HL-60 (cell line): ENCODE results near the gene STAT5B.

Source experiments
- GABPA ChIP-seq: IDR thresholded peaks from 2 replicates; pipeline ENCODE4 v1.6.1; 2012; ENCODE audit warnings: low read depth
- POLR2AphosphoS5 ChIP-seq: IDR thresholded peaks from 2 replicates; pipeline ENCODE4 v1.6.1; 2012; ENCODE audit warnings: low read depth
- TF ChIP-seq, protein P1 (sequence below): IDR thresholded peaks from one replicate; pipeline ENCODE4 v1.5.1; 2011; ENCODE audit warnings: low read length, control low read depth, inconsistent platforms; ENCODE audit not compliant: insufficient read depth
- TF ChIP-seq, protein P2 (sequence below): IDR thresholded peaks from 2 replicates; pipeline ENCODE4 v1.6.1; 2012; ENCODE audit warnings: low read depth; ENCODE audit not compliant: insufficient replicate concordance

DNA sequence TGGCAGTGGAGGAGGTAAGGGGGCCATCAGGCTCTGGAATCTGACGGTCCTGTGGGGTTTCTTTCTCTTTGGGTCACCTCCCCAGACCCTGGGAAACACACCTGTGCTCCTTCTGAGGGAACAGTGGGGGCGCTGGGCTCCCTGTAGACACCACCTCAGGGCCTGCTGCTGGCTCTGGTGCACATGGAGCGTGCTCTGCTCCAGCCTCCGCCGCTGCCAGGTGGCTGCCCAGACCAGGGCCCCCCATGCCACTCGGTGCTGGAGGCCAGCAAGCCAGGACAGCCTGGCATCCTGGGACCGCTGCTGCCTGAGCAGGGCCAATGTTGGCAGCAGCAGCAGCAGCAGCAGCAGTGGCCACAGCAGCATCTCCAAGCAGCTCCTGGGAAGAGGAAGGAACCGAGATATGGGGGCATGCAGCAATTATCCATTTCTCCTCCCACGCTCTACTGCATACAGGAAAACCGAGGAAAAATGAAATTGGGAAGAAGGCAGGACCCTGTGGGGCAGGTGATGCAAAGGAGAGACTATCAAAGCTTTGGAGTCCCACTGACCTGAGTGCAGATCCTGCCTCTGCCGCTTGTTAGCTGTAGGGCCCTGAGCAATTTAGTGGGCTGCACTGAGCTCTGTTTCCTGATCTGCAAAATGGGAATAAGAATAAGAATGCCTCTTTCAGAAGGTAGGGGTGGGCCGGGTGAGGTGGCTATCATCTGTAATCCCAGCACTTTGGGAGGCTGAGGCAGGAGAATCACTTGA, 82.8 kb downstream of the STAT5B start:
- TF ChIP-seq, protein P1, sequence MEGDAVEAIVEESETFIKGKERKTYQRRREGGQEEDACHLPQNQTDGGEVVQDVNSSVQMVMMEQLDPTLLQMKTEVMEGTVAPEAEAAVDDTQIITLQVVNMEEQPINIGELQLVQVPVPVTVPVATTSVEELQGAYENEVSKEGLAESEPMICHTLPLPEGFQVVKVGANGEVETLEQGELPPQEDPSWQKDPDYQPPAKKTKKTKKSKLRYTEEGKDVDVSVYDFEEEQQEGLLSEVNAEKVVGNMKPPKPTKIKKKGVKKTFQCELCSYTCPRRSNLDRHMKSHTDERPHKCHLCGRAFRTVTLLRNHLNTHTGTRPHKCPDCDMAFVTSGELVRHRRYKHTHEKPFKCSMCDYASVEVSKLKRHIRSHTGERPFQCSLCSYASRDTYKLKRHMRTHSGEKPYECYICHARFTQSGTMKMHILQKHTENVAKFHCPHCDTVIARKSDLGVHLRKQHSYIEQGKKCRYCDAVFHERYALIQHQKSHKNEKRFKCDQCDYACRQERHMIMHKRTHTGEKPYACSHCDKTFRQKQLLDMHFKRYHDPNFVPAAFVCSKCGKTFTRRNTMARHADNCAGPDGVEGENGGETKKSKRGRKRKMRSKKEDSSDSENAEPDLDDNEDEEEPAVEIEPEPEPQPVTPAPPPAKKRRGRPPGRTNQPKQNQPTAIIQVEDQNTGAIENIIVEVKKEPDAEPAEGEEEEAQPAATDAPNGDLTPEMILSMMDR, result no peak
- no peak for TF ChIP-seq POLR2AphosphoS5
- TF ChIP-seq, protein P2, sequence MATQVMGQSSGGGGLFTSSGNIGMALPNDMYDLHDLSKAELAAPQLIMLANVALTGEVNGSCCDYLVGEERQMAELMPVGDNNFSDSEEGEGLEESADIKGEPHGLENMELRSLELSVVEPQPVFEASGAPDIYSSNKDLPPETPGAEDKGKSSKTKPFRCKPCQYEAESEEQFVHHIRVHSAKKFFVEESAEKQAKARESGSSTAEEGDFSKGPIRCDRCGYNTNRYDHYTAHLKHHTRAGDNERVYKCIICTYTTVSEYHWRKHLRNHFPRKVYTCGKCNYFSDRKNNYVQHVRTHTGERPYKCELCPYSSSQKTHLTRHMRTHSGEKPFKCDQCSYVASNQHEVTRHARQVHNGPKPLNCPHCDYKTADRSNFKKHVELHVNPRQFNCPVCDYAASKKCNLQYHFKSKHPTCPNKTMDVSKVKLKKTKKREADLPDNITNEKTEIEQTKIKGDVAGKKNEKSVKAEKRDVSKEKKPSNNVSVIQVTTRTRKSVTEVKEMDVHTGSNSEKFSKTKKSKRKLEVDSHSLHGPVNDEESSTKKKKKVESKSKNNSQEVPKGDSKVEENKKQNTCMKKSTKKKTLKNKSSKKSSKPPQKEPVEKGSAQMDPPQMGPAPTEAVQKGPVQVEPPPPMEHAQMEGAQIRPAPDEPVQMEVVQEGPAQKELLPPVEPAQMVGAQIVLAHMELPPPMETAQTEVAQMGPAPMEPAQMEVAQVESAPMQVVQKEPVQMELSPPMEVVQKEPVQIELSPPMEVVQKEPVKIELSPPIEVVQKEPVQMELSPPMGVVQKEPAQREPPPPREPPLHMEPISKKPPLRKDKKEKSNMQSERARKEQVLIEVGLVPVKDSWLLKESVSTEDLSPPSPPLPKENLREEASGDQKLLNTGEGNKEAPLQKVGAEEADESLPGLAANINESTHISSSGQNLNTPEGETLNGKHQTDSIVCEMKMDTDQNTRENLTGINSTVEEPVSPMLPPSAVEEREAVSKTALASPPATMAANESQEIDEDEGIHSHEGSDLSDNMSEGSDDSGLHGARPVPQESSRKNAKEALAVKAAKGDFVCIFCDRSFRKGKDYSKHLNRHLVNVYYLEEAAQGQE, result no peak
- TF ChIP-seq GABPA, result no peak
